H1 (cell line): ENCODE measurements around the gene COIL. TPM values are rescaled to one million over a fixed set of nuclear protein-coding genes. Genes with fewer than 3 reads are reported as not detected.

ENCODE experiments used
- CTCF ChIA-PET: fragments of 300-600 bp; sonication (Branson Sonifier 250); formaldehyde crosslinking; loops from one replicate; lab custom pipeline; 2021; ENCODE audit not compliant: partially characterized antibody; lab: Charles Lee
- POLR2A ChIA-PET: fragments of 300-600 bp; sonication (Branson Sonifier 250); formaldehyde crosslinking; loops from one replicate; lab custom pipeline; 2021; ENCODE audit warnings: inconsistent platforms; ENCODE audit not compliant: partially characterized antibody; lab: Charles Lee
- DNase-seq, 2 experiments: peaks; one replicate each; pipeline versions ENCODE4 v3.0.0 to v3.0.0-alpha.2; 2010 to 2022; ENCODE audit warnings: low spot score in 2 of 2, low read depth in 1 of 2, mixed read lengths in 1 of 2
- FAIRE-seq: peaks from 2 replicates; lab custom pipeline; 2011; peaks lifted over from hg19 to GRCh38; lab: Jason Lieb, UNC
- H2AFZ ChIP-seq: 2 replicates; pipeline ENCODE4 v1.8.1; 2012; ENCODE audit warnings: low read length, inconsistent platforms
- H2AK5ac ChIP-seq: 2 replicates; pipeline ENCODE4 v1.6.1; 2013; ENCODE audit warnings: low read depth, low read length
- H2BK120ac ChIP-seq: replicated peaks from 2 replicates; pipeline ENCODE3; 2013; ENCODE audit warnings: low read depth, low read length, inconsistent platforms
- H2BK12ac ChIP-seq: 2 replicates; pipeline ENCODE4 v1.6.1; 2013; ENCODE audit warnings: low read depth, low read length
- H2BK15ac ChIP-seq: 2 replicates; pipeline ENCODE4 v1.6.1; 2013; ENCODE audit warnings: low read length
- H2BK20ac ChIP-seq: 2 replicates; pipeline ENCODE4 v1.6.1; 2013; ENCODE audit warnings: low read length
- H2BK5ac ChIP-seq: 2 replicates; pipeline ENCODE4 v1.6.1; 2013; ENCODE audit warnings: low read depth, low read length
- H3K14ac ChIP-seq: 2 replicates; pipeline ENCODE4 v1.6.1; 2013; ENCODE audit warnings: inconsistent platforms; ENCODE audit not compliant: insufficient read length
- H3K18ac ChIP-seq: 2 replicates; pipeline ENCODE4 v1.6.1; 2013; ENCODE audit warnings: low read length; ENCODE audit errors: extremely low read depth
- H3K23ac ChIP-seq: 2 replicates; pipeline ENCODE4 v1.6.1; 2013; ENCODE audit warnings: inconsistent platforms; ENCODE audit not compliant: insufficient read length
- H3K23me2 ChIP-seq: 2 replicates; pipeline ENCODE4 v1.6.1; 2013; ENCODE audit warnings: low read depth, low read length
- H3K27ac ChIP-seq: 2 replicates; pipeline ENCODE4 v1.6.1; 2011; ENCODE audit warnings: low read depth, low read length, inconsistent platforms
- H3K27me3 ChIP-seq, 4 experiments: replicated peaks in 1 of 4; 1 replicate in 1 of 4; 2 replicates in 3 of 4; pipeline versions ENCODE4 v1.6.1 to v1.8.1; 2011 to 2013; ENCODE audit warnings: low read length in 3 of 4, mild to moderate bottlenecking in 3 of 4, inconsistent platforms in 2 of 4, mixed read lengths in 2 of 4, moderate library complexity in 1 of 4; ENCODE audit not compliant: control insufficient read depth in 3 of 4, insufficient read depth in 3 of 4; ENCODE audit errors: extremely low read depth in 1 of 4
- H3K36me3 ChIP-seq, 4 experiments: 2 replicates each; pipeline versions ENCODE4 v1.6.1 to v1.8.1; 2011 to 2013; ENCODE audit warnings: mild to moderate bottlenecking in 4 of 4, low read length in 3 of 4, moderate library complexity in 2 of 4, control low read depth in 1 of 4, inconsistent platforms in 1 of 4; ENCODE audit not compliant: insufficient read depth in 4 of 4, control insufficient read depth in 2 of 4
- H3K4ac ChIP-seq: replicated peaks from 2 replicates; pipeline ENCODE3; 2013; ENCODE audit warnings: low read length, low read depth, mixed read lengths, inconsistent platforms; ENCODE audit not compliant: insufficient read length
- H3K4me1 ChIP-seq, 4 experiments: replicated peaks in 1 of 4; 1 replicate in 1 of 4; 2 replicates in 3 of 4; pipeline versions ENCODE4 v1.6.1 to v1.8.1; 2011 to 2013; ENCODE audit warnings: low read length in 3 of 4, inconsistent platforms in 2 of 4, mixed read lengths in 1 of 4; ENCODE audit not compliant: insufficient read depth in 4 of 4, control insufficient read depth in 3 of 4
- H3K4me2 ChIP-seq, 2 experiments: 2 replicates each; pipeline versions ENCODE4 v1.6.1 to v1.8.1; 2011 to 2013; ENCODE audit warnings: low read depth in 2 of 2, low read length in 2 of 2, control low read depth in 1 of 2, inconsistent platforms in 1 of 2, mild to moderate bottlenecking in 1 of 2; ENCODE audit not compliant: insufficient read depth in 1 of 2
- H3K4me3 ChIP-seq, 4 experiments: fragments of 200-600, 300-600 bp in 1 of 4; sonication (generic), shearing (Covaris generic), sonication (Bioruptor Twin) in 1 of 4; 2 replicates each; pipeline versions ENCODE4 v1.5.1 to v1.8.1; 2011 to 2016; ENCODE audit warnings: low read length in 4 of 4, low read depth in 3 of 4, control low read depth in 2 of 4, inconsistent platforms in 2 of 4, mild to moderate bottlenecking in 2 of 4, mixed read lengths in 1 of 4, moderate library complexity in 1 of 4; ENCODE audit not compliant: insufficient read depth in 2 of 4; ENCODE audit errors: extremely low read depth in 1 of 4
- H3K56ac ChIP-seq: replicated peaks from 2 replicates; pipeline ENCODE3; 2013; ENCODE audit warnings: low read depth, mild to moderate bottlenecking, mixed read lengths, low read length, inconsistent platforms; ENCODE audit not compliant: insufficient read length
- H3K79me1 ChIP-seq: 2 replicates; pipeline ENCODE4 v1.6.1; 2013; ENCODE audit warnings: low read depth, low read length, control low read depth
- H3K79me2 ChIP-seq, 2 experiments: 2 replicates each; pipeline versions ENCODE4 v1.6.1 to v1.8.1; 2012 to 2013; ENCODE audit warnings: low read length in 2 of 2, mild to moderate bottlenecking in 2 of 2, inconsistent platforms in 1 of 2; ENCODE audit not compliant: insufficient read depth in 2 of 2, control insufficient read depth in 1 of 2
- H3K9ac ChIP-seq, 4 experiments: replicated peaks in 1 of 4; 1 replicate in 1 of 4; 2 replicates in 3 of 4; pipeline versions ENCODE4 v1.6.1 to v1.8.1; 2011 to 2013; ENCODE audit warnings: low read depth in 3 of 4, low read length in 3 of 4, control low read depth in 2 of 4, mild to moderate bottlenecking in 2 of 4, moderate library complexity in 2 of 4, inconsistent platforms in 1 of 4; ENCODE audit errors: extremely low read depth in 1 of 4
- H3K9me3 ChIP-seq, 2 experiments: 2 replicates each; pipeline versions ENCODE4 v1.6.1 to v1.8.1; 2012 to 2013; ENCODE audit warnings: mild to moderate bottlenecking in 2 of 2, moderate library complexity in 2 of 2, control low read depth in 1 of 2, inconsistent platforms in 1 of 2, low read depth in 1 of 2, low read length in 1 of 2, mixed read lengths in 1 of 2; ENCODE audit not compliant: insufficient read depth in 2 of 2
- H4K20me1 ChIP-seq, 2 experiments: replicated peaks in 1 of 2; 2 replicates each; pipeline versions ENCODE3 to v1.8.1; 2011 to 2013; ENCODE audit warnings: inconsistent platforms in 2 of 2, low read length in 2 of 2, mild to moderate bottlenecking in 1 of 2; ENCODE audit not compliant: insufficient read depth in 2 of 2, control insufficient read depth in 1 of 2
- H4K5ac ChIP-seq: 2 replicates; pipeline ENCODE4 v1.6.1; 2013; ENCODE audit warnings: low read length, low read depth, mixed read lengths, inconsistent platforms; ENCODE audit not compliant: insufficient read length
- H4K8ac ChIP-seq: 2 replicates; pipeline ENCODE4 v1.8.0; 2013; ENCODE audit warnings: mild to moderate bottlenecking, moderate library complexity, low read length, inconsistent platforms; ENCODE audit not compliant: insufficient read depth; ENCODE audit errors: extremely low read depth
- H4K91ac ChIP-seq: replicated peaks from 2 replicates; pipeline ENCODE3; 2013; ENCODE audit warnings: low read length, mixed read lengths, inconsistent platforms; ENCODE audit not compliant: insufficient read length
- ASH2L ChIP-seq: fragments of 200-600, 300-600 bp; sonication (generic); IDR thresholded peaks from one replicate; pipeline ENCODE4 v1.7.1; 2017; ENCODE audit warnings: low read length
- BCL11A ChIP-seq, 2 experiments: IDR thresholded peaks; one replicate each; pipeline ENCODE4 v1.6.1; 2011; ENCODE audit warnings: low read depth in 2 of 2, low read length in 2 of 2, mild to moderate bottlenecking in 2 of 2
- CBX5 ChIP-seq: fragments of 300-800, 300-1000 bp; sonication (generic); IDR thresholded peaks from 2 replicates; pipeline ENCODE4 v1.7.1; 2016; ENCODE audit warnings: antibody characterized with exemption, low read length, low read depth
- EP300 ChIP-seq, 2 experiments: IDR thresholded peaks; 1 replicate in 1 of 2; 2 replicates in 1 of 2; pipeline ENCODE4 v1.6.1; 2011 to 2012; ENCODE audit warnings: low read depth in 2 of 2, low read length in 2 of 2, mild to moderate bottlenecking in 2 of 2, borderline replicate concordance in 1 of 2, inconsistent platforms in 1 of 2, moderate library complexity in 1 of 2
- EZH2 ChIP-seq: fragments of 200-600 bp; sonication (generic); IDR thresholded peaks from 2 replicates; pipeline ENCODE4 v1.7.1; 2012; ENCODE audit warnings: low read depth, mild to moderate bottlenecking, moderate library complexity, low read length, inconsistent platforms; ENCODE audit not compliant: severe bottlenecking
- FOSL1 ChIP-seq: IDR thresholded peaks from 2 replicates; pipeline ENCODE4 v1.6.1; 2011; ENCODE audit warnings: mild to moderate bottlenecking, low read depth, low read length, moderate library complexity; ENCODE audit not compliant: insufficient read depth
- HDAC2 ChIP-seq, 2 experiments: fragments of 300-600 bp in 1 of 2; sonication (generic) in 1 of 2; IDR thresholded peaks; 2 replicates each; pipeline ENCODE4 v1.6.1; 2011 to 2012; ENCODE audit warnings: low read depth in 2 of 2, low read length in 2 of 2, mild to moderate bottlenecking in 2 of 2, moderate library complexity in 2 of 2, borderline replicate concordance in 1 of 2, inconsistent platforms in 1 of 2
- HDAC6 ChIP-seq: IDR thresholded peaks from one replicate; pipeline ENCODE4 v1.7.1; 2012; ENCODE audit warnings: low read depth, mild to moderate bottlenecking, inconsistent platforms, low read length, moderate library complexity
- MAFK ChIP-seq: IDR thresholded peaks from 2 replicates; pipeline ENCODE4 v1.6.1; 2012; ENCODE audit warnings: low read depth, mild to moderate bottlenecking, improper control_type of control experiment, low read length
- MAX ChIP-seq: IDR thresholded peaks from 2 replicates; pipeline ENCODE4 v1.6.1; 2012; ENCODE audit warnings: inconsistent platforms
- RXRA ChIP-seq: IDR thresholded peaks from 2 replicates; pipeline ENCODE4 v1.6.1; 2011; ENCODE audit warnings: low read depth, mild to moderate bottlenecking, low read length, moderate library complexity; ENCODE audit not compliant: insufficient read depth
- SAP30 ChIP-seq: fragments of 300-600 bp; sonication (generic); IDR thresholded peaks from 2 replicates; pipeline ENCODE4 v1.7.1; 2012; ENCODE audit warnings: low read length, moderate library complexity, mild to moderate bottlenecking, inconsistent platforms; ENCODE audit not compliant: insufficient read depth, insufficient replicate concordance
- SIX5 ChIP-seq: IDR thresholded peaks from 2 replicates; pipeline ENCODE4 v1.6.1; 2011; ENCODE audit warnings: mild to moderate bottlenecking, low read depth, low read length
- WGBS, 2 experiments: shearing (Covaris generic) in 1 of 2; methylation state at CpG; one replicate each; pipeline versions ENCODE4 v1.1.6 to v1.1.7; 2013 to 2015; ENCODE audit warnings: low lambda C conversion rate in 2 of 2, mixed read lengths in 2 of 2, inconsistent platforms in 1 of 2, low coverage in 1 of 2, missing lambda C conversion rate in 1 of 2; ENCODE audit not compliant: insufficient replicate concordance in 2 of 2, insufficient coverage in 1 of 2, insufficient read length in 1 of 2; ENCODE audit errors: extremely low coverage in 1 of 2, missing lambda C conversion rate in 1 of 2; 5-methylcytosine and 5-hydroxymethylcytosine counted together
- polyA plus RNA-seq, 7 experiments: library from polyadenylated mRNA; depleted of rRNA in 3 of 7; stranded (reverse) in 5 of 7; unstranded in 2 of 7; fragments of >200 nt in 5 of 7; fragments of 200-250 nt in 2 of 7; gene quantifications; 1 replicate in 5 of 7; 2 replicates in 1 of 7; 4 replicates in 1 of 7; pipeline versions ENCODE4 v1.2.1 to v1.2.3, GENCODE V29; 2011 to 2013; ENCODE audit warnings: missing spikeins in 2 of 7, mixed read lengths in 2 of 7
- total RNA-seq: library from RNA; stranded (reverse); fragmentation: NEBNext Ultra II Directional; extraction: Animal tissue kit (Norgen Biotek cat#: 25700); gene quantifications from 2 replicates; pipeline ENCODE4 v1.2.1, GENCODE V29; 2021

Gene COIL
- total and polyA plus RNA-seq, 2 of the 8 experiments (the other 6 are each of a cell fraction or from before 2014, with no cell fraction given): 5.2 to 23.6 TPM

GRCh38 chr17:56937687-56938086 lies 23.2 kb downstream of the COIL start:
- whole genome bisulfite sequencing, 2 experiments: 90% methylated on average over 2 of the region's 2 CpGs; no CpG with 5 or more reads in 1 of the 2 experiments
- H4K20me1 ChIP-seq: no peaks in the 10 kb centered on the region
- H3K36me3 ChIP-seq: peaks cover 0 to 50% (median 26%) of the 10 kb centered on the region in 4 experiments; a peak in 6 of 8 replicates
- H3K23me2 ChIP-seq: no peaks in the 10 kb centered on the region
- no peaks in the 10 kb centered on the region for H3K79me2 ChIP-seq
- no peak overlapping the region for H3K27ac ChIP-seq
- H3K9ac ChIP-seq: no peak overlapping the region
- TF ChIP-seq CBX5 (no peak), MAX (no peak), BCL11A (IDR thresholded peaks at IDR 0.05; ENCODE audit: low read depth in 2 of 2, low read length in 2 of 2) (no peak), MAFK (no peak), RXRA (no peak), ASH2L (no peak), EP300 (IDR thresholded peaks at IDR 0.05; ENCODE audit: borderline replicate concordance in 1 of 2, low read depth in 2 of 2, low read length in 2 of 2) (no peak), FOSL1 (no peak), SIX5 (no peak), HDAC6 (no peak), HDAC2 (IDR thresholded peaks at IDR 0.05; ENCODE audit: borderline replicate concordance in 1 of 2, low read depth in 2 of 2, low read length in 2 of 2) (no peak), SAP30 (no peak), EZH2 (no peak)
- H2AK5ac ChIP-seq: no peak overlapping the region
- no peak overlapping the region for H3K4ac ChIP-seq
- no peak overlapping the region for H3K4me3 ChIP-seq
- H2AFZ ChIP-seq: no peak overlapping the region
- CTCF ChIA-PET: interaction anchor here (0.8 to 1.0 kb wide), 2 partner anchors 44 to 118 kb away, joined by 4 read pairs; no protein-coding TSS in a partner anchor
- H2BK120ac ChIP-seq: no peak overlapping the region
- H3K14ac ChIP-seq: no peak overlapping the region
- H2BK12ac ChIP-seq: no peak overlapping the region
- H4K91ac ChIP-seq: no peak overlapping the region
- no peaks in the 10 kb centered on the region for H3K4me1 ChIP-seq
- POLR2A ChIA-PET: no interaction called here
- H3K4me2 ChIP-seq: no peak overlapping the region
- H4K8ac ChIP-seq: no peak overlapping the region
- no peaks in the 10 kb centered on the region for H3K79me1 ChIP-seq
- H3K27me3 ChIP-seq: no peaks in the 10 kb centered on the region
- H2BK15ac ChIP-seq: no peak overlapping the region
- H3K18ac ChIP-seq: no peak overlapping the region
- H4K5ac ChIP-seq: no peak overlapping the region
- H3K56ac ChIP-seq: no peak overlapping the region
- peaks cover 0 to under 1% of the 10 kb centered on the region in 2 experiments; a peak in 1 of 4 replicates for H3K9me3 ChIP-seq
- H2BK20ac ChIP-seq: no peak overlapping the region
- FAIRE-seq (no peak), DNase-seq (no peak)
- no peak overlapping the region for H3K23ac ChIP-seq
- H2BK5ac ChIP-seq: no peak overlapping the region
